HepG2 (cell line): ENCODE measurements around the gene MAPK11. TPM values are rescaled to one million over a fixed set of nuclear protein-coding genes. Genes with fewer than 3 reads are reported as not detected.

ENCODE experiments used
- AFF4 ChIP-seq: sonication (generic); formaldehyde crosslinking; IDR thresholded peaks from 2 replicates; pipeline ENCODE4 v1.4.0; 2020; ENCODE audit warnings: missing genetic modification reagents
- CEBPZ ChIP-seq: IDR thresholded peaks from 2 replicates; pipeline ENCODE4 v1.6.1; 2012; ENCODE audit warnings: low read length, improper control_type of control experiment
- E2F1 ChIP-seq: sonication (generic); formaldehyde crosslinking; IDR thresholded peaks from 2 replicates; pipeline ENCODE4 v1.5.0; 2020; ENCODE audit warnings: missing genetic modification reagents
- FOXA3 ChIP-seq: IDR thresholded peaks from 2 replicates; pipeline ENCODE4 v1.6.1; 2016; ENCODE audit warnings: missing genetic modification reagents, missing compliant biosample characterization
- FOXP1 ChIP-seq, 2 experiments: fragments of 450-650 bp in 1 of 2; IDR thresholded peaks; 2 replicates each; pipeline ENCODE4 v1.6.1; 2017 to 2018; ENCODE audit warnings: antibody characterized with exemption in 1 of 2
- HIVEP1 ChIP-seq: sonication (generic); formaldehyde crosslinking; IDR thresholded peaks from 2 replicates; pipeline ENCODE4 v1.4.0; 2020; ENCODE audit warnings: mild to moderate bottlenecking, missing genetic modification reagents
- MAFG ChIP-seq: sonication (generic); formaldehyde crosslinking; IDR thresholded peaks from 2 replicates; pipeline ENCODE4 v1.5.1; 2020; ENCODE audit warnings: mild to moderate bottlenecking, missing genetic modification reagents
- NFE2 ChIP-seq: sonication (generic); formaldehyde crosslinking; IDR thresholded peaks from 2 replicates; pipeline ENCODE4 v1.4.0; 2020; ENCODE audit warnings: missing genetic modification reagents
- NR2F6 ChIP-seq, 2 experiments: IDR thresholded peaks; 2 replicates each; pipeline ENCODE4 v1.6.1; 2016; ENCODE audit warnings: antibody characterized with exemption in 1 of 2, mild to moderate bottlenecking in 1 of 2
- SPEN ChIP-seq: sonication (generic); formaldehyde crosslinking; IDR thresholded peaks from 2 replicates; pipeline ENCODE4 v1.5.1; 2020; ENCODE audit warnings: low read depth, mild to moderate bottlenecking, missing genetic modification reagents
- THAP9 ChIP-seq: sonication (generic); formaldehyde crosslinking; IDR thresholded peaks from 2 replicates; pipeline ENCODE4; 2020; ENCODE audit warnings: missing genetic modification reagents, mild to moderate bottlenecking, borderline replicate concordance
- YEATS2 ChIP-seq: sonication (generic); formaldehyde crosslinking; IDR thresholded peaks from 2 replicates; pipeline ENCODE4 v1.4.0; 2020; ENCODE audit warnings: missing genetic modification reagents, borderline replicate concordance
- ZFP1 ChIP-seq: IDR thresholded peaks from 2 replicates; pipeline ENCODE4 v1.6.1; 2016
- ZFP90 ChIP-seq: sonication (generic); formaldehyde crosslinking; IDR thresholded peaks from 2 replicates; pipeline ENCODE4 v1.8.0; 2022; ENCODE audit warnings: missing genetic modification reagents, mild to moderate bottlenecking, inconsistent platforms, borderline replicate concordance
- ZIK1 ChIP-seq: sonication (generic); formaldehyde crosslinking; IDR thresholded peaks from 2 replicates; pipeline ENCODE4 v1.5.0; 2020; ENCODE audit warnings: mild to moderate bottlenecking, low read depth, missing genetic modification reagents, borderline replicate concordance
- ZNF543 ChIP-seq: sonication (generic); formaldehyde crosslinking; IDR thresholded peaks from 2 replicates; pipeline ENCODE4 v1.4.0; 2020; ENCODE audit warnings: mild to moderate bottlenecking, missing genetic modification reagents
- ZNF768 ChIP-seq: sonication (generic); formaldehyde crosslinking; IDR thresholded peaks from 2 replicates; pipeline ENCODE4 v1.4.0; 2020; ENCODE audit warnings: missing genetic modification reagents
- ZNF780A ChIP-seq: sonication (generic); formaldehyde crosslinking; IDR thresholded peaks from 2 replicates; pipeline ENCODE4 v1.8.0; 2022; ENCODE audit warnings: mild to moderate bottlenecking, missing genetic modification reagents, moderate library complexity
- ZSCAN30 ChIP-seq: sonication (generic); formaldehyde crosslinking; IDR thresholded peaks from 2 replicates; pipeline ENCODE4 v1.5.0; 2020; ENCODE audit warnings: mild to moderate bottlenecking, missing genetic modification reagents
- polyA plus RNA-seq, 8 experiments: library from polyadenylated mRNA; depleted of rRNA in 3 of 8; stranded (reverse) in 7 of 8; unstranded in 1 of 8; fragments of >200 nt; fragmentation: Illumina TruSeq in 4 of 8; extraction: Trizol in 4 of 8; gene quantifications; 2 replicates each; pipeline versions ENCODE4 v1.2.1 to v1.2.3, GENCODE V29; 2011 to 2016; ENCODE audit warnings: low read depth in 4 of 8, missing spikeins in 1 of 8, mixed read lengths in 1 of 8; ENCODE audit not compliant: insufficient read depth in 1 of 8
- total RNA-seq, 5 experiments: library from RNA; depleted of rRNA; stranded (reverse); fragments of >200 nt; fragmentation: Illumina TruSeq; extraction: Trizol; gene quantifications; 2 replicates each; pipeline ENCODE4 v1.2.3, GENCODE V29; 2016; ENCODE audit warnings: low read depth in 1 of 5

Gene MAPK11
- total and polyA plus RNA-seq, 2 of the 13 experiments (the other 11 are each of a cell fraction or from before 2014, with no cell fraction given): 0.15 to 0.17 TPM

- TF ChIP-seq ZIK1 (CRISPR knock-in tag) (no peak), FOXA3 (CRISPR knock-in tag) (no peak), ZNF543 (CRISPR knock-in tag) (no peak), ZNF780A (CRISPR knock-in tag) (no peak), NFE2 (CRISPR knock-in tag) (no peak), THAP9 (CRISPR knock-in tag) (no peak), FOXP1 (IDR thresholded peaks at IDR 0.05) (no peak), FOXP1 (CRISPR knock-in tag; IDR thresholded peaks at IDR 0.05) (no peak), NR2F6 (IDR thresholded peaks at IDR 0.05) (no peak), NR2F6 (CRISPR knock-in tag; IDR thresholded peaks at IDR 0.05) (0 out of 2 replicates have a peak, but pooled peaks have one; percentile 17), E2F1 (CRISPR knock-in tag) (no peak), MAFG (CRISPR knock-in tag) (no peak), ZSCAN30 (CRISPR knock-in tag) (no peak), AFF4 (CRISPR knock-in tag) (no peak), HIVEP1 (no peak; the same call in 1 of the 2 replicates), ZNF768 (CRISPR knock-in tag) (no peak), SPEN (peak; percentile 47; the same call in 1 of the 2 replicates), ZFP90 (no peak; the same call in 1 of the 2 replicates), CEBPZ (no peak), ZFP1 (no peak), YEATS2 (CRISPR knock-in tag) (no peak)
Observed at GRCh38 chr22:50305923-50306566, 35.9 kb upstream of the MAPK11 start (continued).
